ENCODE results near the gene ATG4B.

DNA sequence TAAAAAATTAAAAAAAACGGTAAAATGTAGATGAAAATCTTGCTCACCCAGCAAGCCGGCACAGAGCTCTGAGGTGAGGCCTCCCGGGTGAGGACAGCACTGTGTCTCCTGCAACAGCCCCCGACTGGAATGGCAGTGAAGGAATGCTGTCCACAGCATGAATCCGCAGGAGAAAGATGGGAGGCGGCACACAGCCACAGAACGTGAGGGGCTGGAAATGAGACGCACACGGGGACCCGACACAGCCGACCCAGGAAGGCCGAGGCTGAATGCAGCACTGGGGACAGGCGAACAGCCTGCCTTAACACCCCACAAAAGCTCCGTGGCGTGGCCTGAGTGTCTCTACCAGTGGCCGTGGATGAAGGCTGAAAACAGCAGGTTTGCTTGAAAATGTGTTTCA, 44.2 kb upstream of the ATG4B start:
- TF ChIP-seq POLR2A (IDR thresholded peaks at IDR 0.05) (no peak), POLR2AphosphoS5 (IDR thresholded peaks at IDR 0.05) (no peak), EP300 (IDR thresholded peaks at IDR 0.05) (no peak)
- TF ChIP-seq, protein P1, sequence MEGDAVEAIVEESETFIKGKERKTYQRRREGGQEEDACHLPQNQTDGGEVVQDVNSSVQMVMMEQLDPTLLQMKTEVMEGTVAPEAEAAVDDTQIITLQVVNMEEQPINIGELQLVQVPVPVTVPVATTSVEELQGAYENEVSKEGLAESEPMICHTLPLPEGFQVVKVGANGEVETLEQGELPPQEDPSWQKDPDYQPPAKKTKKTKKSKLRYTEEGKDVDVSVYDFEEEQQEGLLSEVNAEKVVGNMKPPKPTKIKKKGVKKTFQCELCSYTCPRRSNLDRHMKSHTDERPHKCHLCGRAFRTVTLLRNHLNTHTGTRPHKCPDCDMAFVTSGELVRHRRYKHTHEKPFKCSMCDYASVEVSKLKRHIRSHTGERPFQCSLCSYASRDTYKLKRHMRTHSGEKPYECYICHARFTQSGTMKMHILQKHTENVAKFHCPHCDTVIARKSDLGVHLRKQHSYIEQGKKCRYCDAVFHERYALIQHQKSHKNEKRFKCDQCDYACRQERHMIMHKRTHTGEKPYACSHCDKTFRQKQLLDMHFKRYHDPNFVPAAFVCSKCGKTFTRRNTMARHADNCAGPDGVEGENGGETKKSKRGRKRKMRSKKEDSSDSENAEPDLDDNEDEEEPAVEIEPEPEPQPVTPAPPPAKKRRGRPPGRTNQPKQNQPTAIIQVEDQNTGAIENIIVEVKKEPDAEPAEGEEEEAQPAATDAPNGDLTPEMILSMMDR (IDR thresholded peaks at IDR 0.05) = no peak
